ENCODE data around the gene ZNF516.

Gene ZNF516

DNA sequence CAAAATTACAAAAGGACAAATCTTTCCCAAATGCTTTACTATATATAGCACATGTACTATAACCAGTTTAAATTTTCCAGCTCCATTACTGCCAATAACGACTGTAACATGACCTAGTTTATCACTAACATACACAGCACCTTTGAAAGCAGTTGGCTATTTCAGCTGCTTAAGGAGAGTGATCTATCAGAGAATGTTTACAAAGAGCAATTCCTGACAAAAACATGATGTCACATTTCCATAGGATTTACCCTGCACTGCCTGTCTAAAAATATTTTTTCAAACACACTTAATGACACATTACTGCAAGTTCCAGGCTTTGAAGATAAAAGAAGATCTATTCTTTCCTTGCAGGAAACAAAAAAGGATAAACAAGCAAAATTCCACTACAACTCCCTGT, 40.6 kb downstream of the ZNF516 start (continued):
- TF ChIP-seq, protein P1, sequence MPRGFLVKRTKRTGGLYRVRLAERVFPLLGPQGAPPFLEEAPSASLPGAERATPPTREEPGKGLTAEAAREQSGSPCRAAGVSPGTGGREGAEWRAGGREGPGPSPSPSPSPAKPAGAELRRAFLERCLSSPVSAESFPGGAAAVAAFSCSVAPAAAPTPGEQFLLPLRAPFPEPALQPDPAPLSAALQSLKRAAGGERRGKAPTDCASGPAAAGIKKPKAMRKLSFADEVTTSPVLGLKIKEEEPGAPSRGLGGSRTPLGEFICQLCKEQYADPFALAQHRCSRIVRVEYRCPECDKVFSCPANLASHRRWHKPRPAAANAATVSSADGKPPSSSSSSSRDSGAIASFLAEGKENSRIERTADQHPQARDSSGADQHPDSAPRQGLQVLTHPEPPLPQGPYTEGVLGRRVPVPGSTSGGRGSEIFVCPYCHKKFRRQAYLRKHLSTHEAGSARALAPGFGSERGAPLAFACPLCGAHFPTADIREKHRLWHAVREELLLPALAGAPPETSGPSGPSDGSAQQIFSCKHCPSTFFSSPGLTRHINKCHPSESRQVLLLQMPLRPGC (tag by site-specific recombination; IDR thresholded peaks at IDR 0.05): peak; percentile 73
- TF ChIP-seq ZNF692 (tag by site-specific recombination; IDR thresholded peaks at IDR 0.05) (0 out of 2 replicates have a peak, but pooled peaks have one; percentile 41), ZSCAN23 (tag by site-specific recombination; IDR thresholded peaks at IDR 0.05) (no peak), ZNF366 (tag by site-specific recombination; conservative IDR thresholded peaks at IDR 0.05) (peak; percentile 71; the same call in 1 of the 2 replicates), BCL6B (tag by site-specific recombination; IDR thresholded peaks at IDR 0.05) (no peak), ZNF311 (tag by site-specific recombination; IDR thresholded peaks at IDR 0.05; ENCODE audit: borderline replicate concordance) (no peak), ZFP37 (tag by site-specific recombination; IDR thresholded peaks at IDR 0.05) (peak; percentile 15; the same call in 1 of the 2 replicates), ZNF76 (tag by site-specific recombination; IDR thresholded peaks at IDR 0.05; ENCODE audit: borderline replicate concordance, low read depth) (no peak), ZNF112 (tag by site-specific recombination; IDR thresholded peaks at IDR 0.05) (no peak), ZBTB44 (tag by site-specific recombination; IDR thresholded peaks at IDR 0.05) (peak; percentile 64; the same call in 1 of the 2 replicates), IKZF3 (tag by site-specific recombination; IDR thresholded peaks at IDR 0.05) (peak; percentile 78), GFI1B (tag by site-specific recombination; IDR thresholded peaks at IDR 0.05) (peak; percentile 55; the same call in 1 of the 2 replicates), ZNF404 (tag by site-specific recombination; IDR thresholded peaks at IDR 0.05) (no peak), ZNF664 (tag by site-specific recombination; IDR thresholded peaks at IDR 0.05) (no peak), ZNF626 (tag by site-specific recombination; IDR thresholded peaks at IDR 0.05) (no peak), ZNF148 (tag by site-specific recombination; IDR thresholded peaks at IDR 0.05; ENCODE audit: borderline replicate concordance) (no peak), ZNF280C (tag by site-specific recombination; IDR thresholded peaks at IDR 0.05) (no peak), ZBTB48 (tag by site-specific recombination; IDR thresholded peaks at IDR 0.05) (no peak)
- TF ChIP-seq, protein P2, sequence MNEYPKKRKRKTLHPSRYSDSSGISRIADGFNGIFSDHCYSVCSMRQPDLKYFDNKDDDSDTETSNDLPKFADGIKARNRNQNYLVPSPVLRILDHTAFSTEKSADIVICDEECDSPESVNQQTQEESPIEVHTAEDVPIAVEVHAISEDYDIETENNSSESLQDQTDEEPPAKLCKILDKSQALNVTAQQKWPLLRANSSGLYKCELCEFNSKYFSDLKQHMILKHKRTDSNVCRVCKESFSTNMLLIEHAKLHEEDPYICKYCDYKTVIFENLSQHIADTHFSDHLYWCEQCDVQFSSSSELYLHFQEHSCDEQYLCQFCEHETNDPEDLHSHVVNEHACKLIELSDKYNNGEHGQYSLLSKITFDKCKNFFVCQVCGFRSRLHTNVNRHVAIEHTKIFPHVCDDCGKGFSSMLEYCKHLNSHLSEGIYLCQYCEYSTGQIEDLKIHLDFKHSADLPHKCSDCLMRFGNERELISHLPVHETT (tag by site-specific recombination; IDR thresholded peaks at IDR 0.05): no peak; the same call in 1 of the 2 replicates
- TF ChIP-seq, protein P3, sequence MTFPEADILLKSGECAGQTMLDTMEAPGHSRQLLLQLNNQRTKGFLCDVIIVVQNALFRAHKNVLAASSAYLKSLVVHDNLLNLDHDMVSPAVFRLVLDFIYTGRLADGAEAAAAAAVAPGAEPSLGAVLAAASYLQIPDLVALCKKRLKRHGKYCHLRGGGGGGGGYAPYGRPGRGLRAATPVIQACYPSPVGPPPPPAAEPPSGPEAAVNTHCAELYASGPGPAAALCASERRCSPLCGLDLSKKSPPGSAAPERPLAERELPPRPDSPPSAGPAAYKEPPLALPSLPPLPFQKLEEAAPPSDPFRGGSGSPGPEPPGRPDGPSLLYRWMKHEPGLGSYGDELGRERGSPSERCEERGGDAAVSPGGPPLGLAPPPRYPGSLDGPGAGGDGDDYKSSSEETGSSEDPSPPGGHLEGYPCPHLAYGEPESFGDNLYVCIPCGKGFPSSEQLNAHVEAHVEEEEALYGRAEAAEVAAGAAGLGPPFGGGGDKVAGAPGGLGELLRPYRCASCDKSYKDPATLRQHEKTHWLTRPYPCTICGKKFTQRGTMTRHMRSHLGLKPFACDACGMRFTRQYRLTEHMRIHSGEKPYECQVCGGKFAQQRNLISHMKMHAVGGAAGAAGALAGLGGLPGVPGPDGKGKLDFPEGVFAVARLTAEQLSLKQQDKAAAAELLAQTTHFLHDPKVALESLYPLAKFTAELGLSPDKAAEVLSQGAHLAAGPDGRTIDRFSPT (tag by site-specific recombination; IDR thresholded peaks at IDR 0.05): peak; percentile 41; the same call in 1 of the 2 replicates
- TF ChIP-seq, protein P4, sequence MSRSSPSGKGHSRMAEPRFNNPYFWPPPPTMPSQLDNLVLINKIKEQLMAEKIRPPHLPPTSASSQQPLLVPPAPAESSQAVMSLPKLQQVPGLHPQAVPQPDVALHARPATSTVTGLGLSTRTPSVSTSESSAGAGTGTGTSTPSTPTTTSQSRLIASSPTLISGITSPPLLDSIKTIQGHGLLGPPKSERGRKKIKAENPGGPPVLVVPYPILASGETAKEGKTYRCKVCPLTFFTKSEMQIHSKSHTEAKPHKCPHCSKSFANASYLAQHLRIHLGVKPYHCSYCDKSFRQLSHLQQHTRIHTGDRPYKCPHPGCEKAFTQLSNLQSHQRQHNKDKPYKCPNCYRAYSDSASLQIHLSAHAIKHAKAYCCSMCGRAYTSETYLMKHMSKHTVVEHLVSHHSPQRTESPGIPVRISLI (tag by site-specific recombination; IDR thresholded peaks at IDR 0.05): no peak

Data from HEK293 (cell line).